Left kidney (tissue), 8 donors: Measurements from ENCODE around the gene OR4Q2. TPM values are rescaled to one million over a fixed set of nuclear protein-coding genes. Genes with fewer than 3 reads are reported as not detected.
"Not testable (repeated sequence)": the region's sequence is repeated elsewhere in the genome, so short reads cannot be mapped to it uniquely, and the experiment has no call there.

ENCODE experiments used
- DNase-seq: peaks from one replicate; pipeline ENCODE4 v3.0.0-alpha.2; 2013
- long read RNA-seq, 8 donors: transcript quantifications; one replicate each; lab custom pipeline, GENCODE V29; 2026
- polyA plus RNA-seq: library from polyadenylated mRNA; unstranded; fragments of 120-200 nt; gene quantifications from one replicate; pipeline ENCODE4 v1.2.1, GENCODE V29; 2013; ENCODE audit not compliant: insufficient read length

OR4Q2 gene
- not detected for polyA plus RNA-seq
- long read RNA-seq, donor 1, result 0 reads
- long read RNA-seq, donor 2, result 0 reads
- long read RNA-seq, donor 3, result 0 reads
- long read RNA-seq, donor 4, result 0 reads
- long read RNA-seq, donor 5, result 0 reads
- long read RNA-seq, donor 6, result 0 reads
- long read RNA-seq, donor 7, result 0 reads
- long read RNA-seq, donor 8, result 0 reads

GRCh38 chr14:20001863-20002262 lies at the start of gene OR4Q2:
Gene OR4Q2, plus strand, starts transcription at chr14:20002163.
- DNase-seq, result no peak

GRCh38 chr14:19969735-19970134 lies 32.2 kb upstream of the OR4Q2 start:
- not testable (repeated sequence) for DNase-seq

- DNase-seq, result no peak
These were observed 27.1 kb upstream of the OR4Q2 start for GRCh38 chr14:19974844-19975243.

GRCh38 chr14:19975291-19975690 lies 26.7 kb upstream of the OR4Q2 start, which contains the start of gene OR4K15:
Gene OR4K15, plus strand, starts transcription at chr14:19975591. Its CDS starts 0 bp downstream, at chr14:19975591.
- no peak for DNase-seq

- no peak for DNase-seq
These were observed 8.5 kb upstream of the OR4Q2 start for GRCh38 chr14:19993438-19993837.

- DNase-seq, result no peak
These were observed 356 bp downstream of the OR4Q2 start for GRCh38 chr14:20002319-20002718.

GRCh38 chr14:20008156-20008555 lies 6.2 kb downstream of the OR4Q2 start:
- DNase-seq, result no peak

GRCh38 chr14:20019257-20019865 lies 17.4 kb downstream of the OR4Q2 start, which contains the start of gene OR4K14:
Gene OR4K14, minus strand, starts transcription at chr14:20019307. Its CDS starts 4,114 bp downstream, at chr14:20015193.
- DNase-seq, result no peak

GRCh38 chr14:20031058-20031457 lies 29.1 kb downstream of the OR4Q2 start:
- no peak for DNase-seq

- DNase-seq, result no peak
These were observed 33.5 kb downstream of the OR4Q2 start for GRCh38 chr14:20035449-20035848.

GRCh38 chr14:20035938-20036337 lies 34.0 kb downstream of the OR4Q2 start, which contains the start of gene OR4K13:
Gene OR4K13, minus strand, starts transcription at chr14:20036038. Its CDS starts 1,280 bp downstream, at chr14:20034758.
- no peak for DNase-seq

GRCh38 chr14:20044243-20044642 lies 42.3 kb downstream of the OR4Q2 start:
- DNase-seq, result no peak

GRCh38 chr14:20048202-20048601 lies 46.2 kb downstream of the OR4Q2 start:
- DNase-seq, result no peak

Other genes starting within 250 kb of the OR4Q2 start
- not detected for gene OR4M1, start 228.7 kb upstream of the OR4Q2 start, polyA plus RNA-seq
- not detected for gene OR4N2, start 198.4 kb upstream of the OR4Q2 start, polyA plus RNA-seq
- gene OR4K2, start 127.0 kb upstream of the OR4Q2 start, polyA plus RNA-seq, result not detected
- gene OR4K5, start 81.6 kb upstream of the OR4Q2 start, polyA plus RNA-seq, result not detected
- not detected for gene OR4K1, start 71.2 kb upstream of the OR4Q2 start, polyA plus RNA-seq
- not detected for gene OR4K15, start 26.6 kb upstream of the OR4Q2 start, polyA plus RNA-seq
- gene OR4K14, start 17.1 kb downstream of the OR4Q2 start, polyA plus RNA-seq, result not detected
- gene OR4K13, start 33.9 kb downstream of the OR4Q2 start, polyA plus RNA-seq, result not detected
- gene OR4L1, start 57.9 kb downstream of the OR4Q2 start, polyA plus RNA-seq, result not detected
- gene OR4K17, start 108.6 kb downstream of the OR4Q2 start, polyA plus RNA-seq, result 0.10 TPM
- not detected for gene OR4N5, start 136.7 kb downstream of the OR4Q2 start, polyA plus RNA-seq
- gene OR11G2, start 188.7 kb downstream of the OR4Q2 start, polyA plus RNA-seq, result not detected
- not detected for gene OR11H6, start 221.5 kb downstream of the OR4Q2 start, polyA plus RNA-seq
- 0.98 TPM for gene OR11H7, start 226.8 kb downstream of the OR4Q2 start, polyA plus RNA-seq
- gene OR11H4, start 237.1 kb downstream of the OR4Q2 start, polyA plus RNA-seq, result 0.13 TPM